Limb (tissue), 2 donors: ENCODE results near the gene USP54.
A peak's percentile ranks its signal among the peaks of the same experiment; 100 is the strongest.
"Not testable (repeated sequence)": the region's sequence is repeated elsewhere in the genome, so short reads cannot be mapped to it uniquely, and the experiment has no call there.

ENCODE experiments used
- DNase-seq, 2 donors: peaks; one replicate each; pipeline ENCODE4 v3.0.0-alpha.2; 2016; ENCODE audit errors: extremely low spot score in 2 of 2

The USP54 gene, protein sequence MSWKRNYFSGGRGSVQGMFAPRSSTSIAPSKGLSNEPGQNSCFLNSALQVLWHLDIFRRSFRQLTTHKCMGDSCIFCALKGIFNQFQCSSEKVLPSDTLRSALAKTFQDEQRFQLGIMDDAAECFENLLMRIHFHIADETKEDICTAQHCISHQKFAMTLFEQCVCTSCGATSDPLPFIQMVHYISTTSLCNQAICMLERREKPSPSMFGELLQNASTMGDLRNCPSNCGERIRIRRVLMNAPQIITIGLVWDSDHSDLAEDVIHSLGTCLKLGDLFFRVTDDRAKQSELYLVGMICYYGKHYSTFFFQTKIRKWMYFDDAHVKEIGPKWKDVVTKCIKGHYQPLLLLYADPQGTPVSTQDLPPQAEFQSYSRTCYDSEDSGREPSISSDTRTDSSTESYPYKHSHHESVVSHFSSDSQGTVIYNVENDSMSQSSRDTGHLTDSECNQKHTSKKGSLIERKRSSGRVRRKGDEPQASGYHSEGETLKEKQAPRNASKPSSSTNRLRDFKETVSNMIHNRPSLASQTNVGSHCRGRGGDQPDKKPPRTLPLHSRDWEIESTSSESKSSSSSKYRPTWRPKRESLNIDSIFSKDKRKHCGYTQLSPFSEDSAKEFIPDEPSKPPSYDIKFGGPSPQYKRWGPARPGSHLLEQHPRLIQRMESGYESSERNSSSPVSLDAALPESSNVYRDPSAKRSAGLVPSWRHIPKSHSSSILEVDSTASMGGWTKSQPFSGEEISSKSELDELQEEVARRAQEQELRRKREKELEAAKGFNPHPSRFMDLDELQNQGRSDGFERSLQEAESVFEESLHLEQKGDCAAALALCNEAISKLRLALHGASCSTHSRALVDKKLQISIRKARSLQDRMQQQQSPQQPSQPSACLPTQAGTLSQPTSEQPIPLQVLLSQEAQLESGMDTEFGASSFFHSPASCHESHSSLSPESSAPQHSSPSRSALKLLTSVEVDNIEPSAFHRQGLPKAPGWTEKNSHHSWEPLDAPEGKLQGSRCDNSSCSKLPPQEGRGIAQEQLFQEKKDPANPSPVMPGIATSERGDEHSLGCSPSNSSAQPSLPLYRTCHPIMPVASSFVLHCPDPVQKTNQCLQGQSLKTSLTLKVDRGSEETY (N-terminal part only)

DNA sequence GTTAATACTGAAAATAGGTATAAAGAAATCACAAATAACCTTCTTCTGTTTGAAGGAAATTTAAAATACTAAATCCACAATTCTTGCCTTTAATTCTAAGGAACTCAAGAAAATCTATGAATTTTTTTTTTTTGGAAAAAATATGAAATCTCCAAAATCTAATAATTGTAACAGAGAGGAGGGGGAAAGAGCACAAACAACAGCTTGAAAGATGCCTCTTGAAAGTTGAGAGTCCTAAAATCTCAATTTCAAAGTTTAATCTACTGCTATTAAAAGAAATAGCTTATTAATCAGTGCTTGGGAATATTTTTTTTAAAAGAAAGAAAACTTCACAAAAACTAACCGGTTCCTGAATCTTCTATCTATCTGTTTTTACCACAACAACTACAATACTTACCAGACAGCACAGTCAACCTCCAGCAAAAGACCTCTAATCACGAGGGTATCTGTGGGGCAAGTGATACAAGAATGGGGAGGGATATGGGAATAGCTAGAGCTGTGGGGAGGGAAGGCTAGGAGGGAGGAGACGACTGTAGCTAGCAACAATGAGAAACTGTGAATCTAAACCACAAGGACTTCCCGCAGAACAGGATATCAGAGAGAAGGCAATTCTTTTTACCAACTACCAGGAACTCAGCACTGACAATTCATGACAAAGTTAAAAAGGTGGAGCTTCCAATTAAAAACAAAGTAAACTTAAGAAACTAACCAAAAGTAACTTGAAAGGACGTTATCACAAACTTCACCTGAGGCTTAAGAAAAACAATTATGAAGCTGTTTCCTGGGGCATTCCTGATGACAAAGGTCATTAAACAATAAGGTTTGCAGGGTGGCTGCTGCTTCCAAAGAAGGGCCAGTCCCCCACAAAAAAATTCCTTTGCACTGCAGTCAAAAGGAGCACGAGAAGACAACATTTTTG, at the start of gene USP54:
TSS of gene USP54 (minus strand) at position 462 of the 919 bp plus-strand sequence. CDS start 15,684 bp downstream, outside the sequence.
- DNase-seq = no peak

DNA sequence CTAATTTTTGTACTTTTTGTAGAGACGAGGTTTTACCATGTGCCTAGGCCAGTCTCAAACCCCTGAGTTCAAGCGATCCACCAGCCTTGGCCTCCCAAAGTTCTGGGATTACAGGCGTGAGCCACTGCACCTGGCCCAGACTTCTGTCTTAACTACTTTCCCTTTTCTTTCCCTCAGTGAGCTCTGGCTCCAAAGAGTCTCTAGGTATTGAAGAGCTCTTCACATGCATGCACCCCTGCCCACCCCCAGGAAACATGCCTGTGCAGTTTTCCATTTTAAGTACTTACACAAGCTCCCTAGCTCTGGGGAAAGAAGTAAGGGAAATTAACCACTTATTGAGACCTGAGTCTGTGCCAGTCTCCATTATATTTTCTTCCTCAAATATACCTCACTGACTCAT, 48.1 kb upstream of the USP54 start:
- DNase-seq = no peak

DNA sequence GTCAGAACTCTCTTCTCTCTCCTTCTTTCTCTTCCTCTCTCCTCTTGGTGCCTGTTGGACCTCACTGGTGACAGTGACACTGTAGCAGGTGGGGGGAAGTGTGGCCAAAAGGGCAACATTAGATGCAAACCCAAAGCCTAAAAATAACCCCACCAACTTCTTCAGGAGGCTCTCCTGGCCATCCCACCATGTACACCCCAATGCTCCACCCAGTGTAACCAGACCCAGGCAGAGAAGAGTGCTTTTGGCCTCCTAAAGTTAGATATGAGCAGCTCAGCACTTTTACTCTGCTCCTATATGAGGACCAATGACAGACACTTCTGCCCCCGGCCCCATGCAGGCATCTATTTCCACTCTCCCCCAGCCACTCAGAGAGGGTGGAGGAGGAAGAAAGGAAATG, 44.6 kb upstream of the USP54 start:
- DNase-seq = no peak

DNA sequence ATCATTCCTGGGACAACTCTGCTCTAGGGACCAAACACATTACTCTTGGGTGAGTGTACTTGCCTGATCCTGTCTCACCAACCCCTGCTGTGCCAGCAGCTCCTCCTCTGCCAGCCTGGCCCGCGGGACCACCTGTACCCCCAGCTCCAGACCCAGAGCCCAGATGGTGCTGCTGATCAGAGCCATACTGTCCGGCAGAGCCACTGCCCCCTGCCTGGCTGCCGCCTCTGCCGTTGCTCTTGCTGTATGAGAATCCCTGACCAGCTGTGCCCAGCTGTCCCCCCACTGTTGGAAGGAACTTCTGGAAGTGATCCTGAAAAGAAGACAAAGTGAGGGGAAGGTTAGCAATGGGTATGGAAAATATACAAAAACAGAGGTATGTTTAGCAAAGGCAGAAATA, 43.3 kb upstream of the USP54 start:
- DNase-seq = no peak

DNA sequence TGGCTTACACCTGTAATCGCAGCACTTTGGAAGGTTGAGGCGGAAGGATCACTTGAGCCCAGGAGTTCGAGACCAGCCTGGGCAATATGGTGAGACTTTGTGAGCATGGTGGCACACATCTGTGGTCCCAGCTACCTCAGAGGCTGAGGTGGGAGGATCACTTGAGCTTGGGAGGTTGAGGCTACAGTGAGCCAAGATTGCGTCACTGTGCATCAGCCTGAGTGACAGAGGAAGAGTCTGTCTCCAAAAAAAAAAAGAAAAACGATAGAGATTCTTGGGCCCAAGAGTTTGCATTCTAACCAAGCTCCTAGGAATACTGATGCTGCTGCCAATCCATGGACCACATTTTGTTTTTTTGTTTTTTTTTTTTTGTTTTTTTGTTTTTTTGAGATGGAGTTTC, 38.0 kb upstream of the USP54 start:
- DNase-seq = no peak

DNA sequence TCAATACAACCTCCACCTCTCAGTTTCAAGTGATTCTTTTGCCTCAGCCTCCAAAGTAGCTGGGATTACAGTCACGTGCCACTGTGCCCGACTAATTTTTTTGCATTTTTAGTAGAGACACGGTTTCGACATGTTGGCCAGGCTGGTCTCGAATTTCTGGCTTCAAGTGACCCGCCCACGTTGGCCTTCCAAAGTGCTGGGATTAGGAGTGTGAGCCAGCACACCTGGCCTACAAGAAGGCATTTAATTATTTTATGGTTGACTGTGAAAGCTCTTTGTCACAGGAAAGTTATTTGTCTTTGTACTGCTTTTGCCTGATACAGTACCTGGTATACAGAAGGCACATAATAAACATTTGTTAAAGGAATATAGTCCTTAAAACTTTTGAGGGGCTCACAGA, 37.3 kb upstream of the USP54 start:
- DNase-seq = no peak

DNA sequence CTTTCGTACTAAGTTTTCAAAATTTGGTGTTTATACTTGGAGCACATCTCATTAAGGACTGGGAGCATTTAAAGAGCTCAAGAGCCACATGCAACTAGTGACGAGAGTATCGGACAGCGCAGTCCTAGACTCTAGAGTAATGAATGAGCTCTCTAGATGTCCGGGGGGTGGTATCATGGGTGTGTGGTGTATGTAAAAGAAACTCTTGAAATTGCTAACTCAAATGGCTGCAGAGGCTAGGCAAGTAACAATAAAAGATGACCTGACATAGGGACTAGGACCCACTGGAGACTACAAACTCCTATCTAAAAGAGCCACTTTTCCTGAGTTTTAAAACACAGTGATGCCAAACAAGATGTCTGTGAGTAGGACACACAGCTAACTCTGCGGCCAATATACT, 36.2 kb upstream of the USP54 start:
- no peak for DNase-seq

DNA sequence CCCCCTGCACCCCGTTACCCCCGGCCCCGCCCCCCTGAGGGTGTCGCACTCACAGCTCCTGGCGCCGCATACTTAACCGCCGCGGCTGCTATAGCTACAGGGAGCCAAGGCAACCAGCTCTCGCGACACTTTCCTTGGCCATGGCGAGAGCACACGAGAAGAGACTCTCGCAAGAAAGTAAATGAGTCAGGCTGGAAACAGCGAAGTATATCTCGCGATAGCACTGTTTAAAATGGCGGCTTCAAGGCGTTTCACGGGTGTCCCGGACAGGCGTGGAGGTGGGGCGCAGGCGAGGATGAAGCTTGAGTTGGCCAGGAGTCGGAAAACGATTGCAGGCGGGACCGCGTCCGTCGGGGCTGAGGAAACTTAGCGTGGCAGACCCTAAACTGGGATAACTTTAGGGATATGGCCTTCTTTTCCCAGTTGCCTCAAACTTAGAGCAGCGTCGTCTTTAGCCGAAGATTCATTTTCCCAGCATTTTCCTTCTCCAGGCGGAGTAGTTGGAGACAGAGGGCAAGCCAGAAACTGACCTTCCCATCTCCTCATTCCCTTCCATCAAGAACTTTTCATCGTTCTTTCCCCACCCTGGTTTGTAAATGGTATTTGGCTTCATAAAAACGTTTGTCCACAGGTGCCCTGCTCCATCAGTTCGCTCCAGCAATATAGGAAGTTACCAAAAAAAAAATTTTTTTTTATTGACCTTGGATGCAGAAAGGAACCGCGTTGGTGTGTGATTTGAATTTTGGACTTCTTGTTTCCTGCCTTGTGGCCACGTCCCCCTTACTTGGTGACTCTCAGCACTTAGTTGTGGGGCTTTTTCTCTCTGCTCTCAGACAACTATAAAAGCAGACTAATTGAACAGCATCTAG, 35.0 kb upstream of the USP54 start:
- DNase-seq = peak; percentile 95 to 98

DNA sequence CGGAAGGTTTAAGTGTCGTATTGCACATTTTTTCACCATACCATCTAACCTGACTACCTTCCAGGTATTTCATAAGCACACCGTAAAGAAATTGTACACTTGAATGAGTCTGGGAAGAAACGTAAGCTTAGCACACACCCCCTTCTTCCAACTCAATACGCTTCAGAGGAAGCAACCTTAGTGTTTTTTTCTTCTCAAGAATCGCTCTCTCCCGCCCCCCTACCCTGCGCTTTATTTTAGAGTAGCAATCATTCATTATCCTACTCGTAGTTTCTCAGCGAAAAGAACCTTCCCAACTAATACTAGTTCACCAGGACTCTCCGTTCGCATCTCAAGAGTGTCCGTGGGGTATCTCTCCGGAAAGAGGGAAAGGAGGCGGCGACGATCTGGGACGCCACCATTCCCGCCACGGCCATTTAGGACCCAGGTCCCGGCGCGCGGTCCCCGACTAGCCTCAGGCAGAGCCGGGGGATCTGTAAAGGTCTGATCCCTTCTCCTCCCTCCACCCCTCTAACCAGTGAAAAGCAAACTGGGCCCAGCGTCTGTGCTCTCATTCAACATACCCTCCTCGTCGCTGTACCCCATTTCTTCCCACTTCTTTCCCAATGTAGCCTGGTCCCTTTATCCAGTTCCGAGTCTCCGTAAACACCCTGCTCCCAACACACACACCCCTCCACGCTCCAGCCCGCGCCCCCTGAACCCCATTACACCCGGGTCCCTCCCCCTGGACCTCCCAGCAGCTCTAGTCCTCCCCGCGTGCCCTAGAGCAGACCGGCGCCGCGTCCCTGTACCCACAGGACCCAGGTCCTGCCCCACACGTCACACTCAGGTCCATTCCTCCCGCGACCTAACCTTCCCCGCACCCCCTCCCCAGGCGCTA, 34.1 kb upstream of the USP54 start:
- DNase-seq = no peak

DNA sequence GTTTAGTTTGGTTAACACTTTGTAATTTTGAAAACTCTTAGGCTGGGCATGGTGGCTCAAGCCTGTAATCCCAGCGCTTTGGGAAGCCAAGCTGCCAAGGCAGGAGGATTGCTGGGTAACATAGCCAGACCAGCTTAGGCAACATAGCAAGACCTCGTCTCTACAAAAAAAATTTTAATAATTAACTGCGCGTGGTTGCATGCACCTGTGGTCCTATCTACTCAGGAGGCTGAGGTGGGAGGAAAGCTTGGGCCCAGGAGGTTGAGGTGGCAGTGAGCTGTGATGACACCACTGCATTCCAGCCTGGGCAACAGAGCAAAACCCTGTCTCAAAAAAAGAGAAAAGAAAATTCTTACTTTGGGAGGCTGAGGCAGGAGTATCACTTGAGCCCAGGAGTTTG, 31.9 kb upstream of the USP54 start:
- DNase-seq = no peak

DNA sequence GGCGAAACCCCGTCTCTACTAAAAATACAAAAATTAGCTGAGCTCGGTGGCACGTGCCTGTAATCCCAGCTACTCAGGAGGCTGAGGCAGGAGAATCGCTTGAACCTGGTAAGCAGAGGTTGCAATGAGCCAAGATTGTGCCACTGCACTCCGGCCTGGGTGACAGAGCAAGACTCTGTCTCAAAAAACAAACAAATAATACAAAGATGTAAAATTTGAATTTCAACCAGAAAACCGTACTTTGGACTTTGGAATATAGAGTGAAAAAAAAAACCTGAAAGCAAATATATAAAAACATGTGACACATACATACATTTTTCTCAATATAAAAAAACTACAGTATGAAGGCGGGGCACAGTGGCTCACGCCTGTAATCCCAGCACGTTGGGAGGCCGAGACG, 29.8 kb upstream of the USP54 start:
- DNase-seq = not testable (repeated sequence)

DNA sequence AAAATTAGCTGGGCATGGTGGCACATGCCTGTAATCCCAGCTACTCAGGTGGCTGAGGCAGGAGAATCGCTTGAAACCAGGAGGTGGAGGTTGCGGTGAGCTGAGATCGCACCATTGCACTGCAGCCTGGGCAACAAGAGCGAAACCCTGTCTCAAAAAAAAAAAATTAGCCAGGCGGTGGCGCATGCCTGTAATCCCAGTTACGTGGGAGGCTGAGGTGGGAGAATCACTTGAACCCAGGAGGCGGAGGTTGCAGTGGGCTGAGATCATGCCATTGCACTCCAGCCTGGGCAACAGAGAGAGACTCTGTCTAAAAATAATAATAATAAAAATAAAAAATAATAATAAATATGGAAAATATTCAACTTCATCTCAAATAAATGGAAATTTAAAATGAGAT, 26.0 kb upstream of the USP54 start:
- DNase-seq = not testable (repeated sequence)

DNA sequence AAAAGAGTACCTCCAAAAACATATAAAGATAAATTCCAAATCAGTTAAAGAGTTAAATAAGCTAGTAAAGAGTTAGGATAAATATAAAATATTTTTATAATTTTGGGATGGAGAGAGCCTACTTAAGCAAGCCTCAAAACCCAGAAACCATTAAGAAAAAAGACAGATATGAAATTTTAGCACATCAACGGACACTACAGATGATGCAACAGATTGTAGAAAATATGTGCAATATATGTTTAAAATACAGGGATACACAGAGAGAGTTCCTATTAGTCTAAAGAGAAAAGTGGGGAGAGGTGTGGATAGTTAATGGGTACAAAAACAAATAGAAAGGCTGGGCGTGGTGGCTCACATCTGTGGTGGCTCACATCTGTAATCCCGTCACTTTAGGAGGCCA, 23.6 kb upstream of the USP54 start:
- no peak for DNase-seq

DNA sequence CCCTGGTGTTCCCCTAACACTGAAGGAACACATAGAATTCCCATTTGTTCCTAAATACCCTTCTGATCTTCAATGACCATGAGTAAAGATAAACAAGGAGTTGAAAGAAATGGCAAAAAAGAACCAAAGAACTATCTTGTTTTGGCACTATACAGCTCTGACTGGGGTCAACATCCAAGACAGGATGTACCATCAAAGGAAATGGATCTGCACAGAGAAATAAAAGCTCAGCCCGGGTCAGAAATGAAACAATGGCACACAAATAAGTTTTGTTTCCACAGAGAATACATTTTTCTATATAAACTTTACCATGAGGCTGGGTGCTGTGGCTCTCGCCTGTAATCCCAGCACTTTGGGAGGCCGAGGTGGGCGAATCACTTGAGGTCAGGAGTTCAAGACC, 18.0 kb upstream of the USP54 start:
- DNase-seq = no peak

DNA sequence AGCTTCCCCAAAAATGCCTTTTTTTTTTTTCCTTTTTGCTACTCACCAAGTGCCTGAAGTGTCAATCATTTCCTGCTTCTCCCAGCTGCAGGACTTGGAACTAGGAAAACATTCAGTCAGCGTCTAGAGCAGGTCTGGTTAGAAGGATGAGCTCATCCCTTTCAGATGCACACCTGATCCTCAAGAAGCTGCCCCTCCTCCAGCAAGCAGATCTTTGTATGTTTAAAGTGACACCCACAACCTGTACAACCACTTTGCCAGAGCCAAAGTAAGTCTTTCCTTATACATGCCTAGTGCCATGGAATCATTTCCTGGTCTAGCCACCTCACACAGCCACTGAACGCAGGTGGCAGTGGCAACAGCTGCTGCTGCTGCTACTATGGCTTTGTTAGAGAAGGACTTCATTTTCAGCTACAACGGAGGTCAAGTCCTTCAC, 10.4 kb upstream of the USP54 start:
- DNase-seq = no peak

DNA sequence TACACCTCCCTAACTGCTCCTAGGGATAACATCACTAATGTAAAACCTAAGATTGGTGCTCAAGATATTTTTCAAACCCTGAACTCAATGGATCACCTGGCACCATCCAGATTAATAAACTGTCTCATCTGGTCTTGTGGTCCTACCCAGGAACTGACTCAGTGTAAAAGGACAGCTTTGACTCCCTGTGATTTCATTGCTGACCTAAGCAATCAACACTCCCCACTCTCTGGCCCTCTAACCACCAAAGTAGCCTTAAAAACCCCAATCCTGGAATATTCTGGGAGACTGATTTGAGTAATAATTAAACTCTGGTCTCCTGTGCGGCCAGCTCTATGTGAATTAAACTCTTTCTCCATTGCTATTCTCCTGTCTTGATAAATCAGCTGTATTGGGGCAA, 6.2 kb upstream of the USP54 start:
- no peak for DNase-seq

DNA sequence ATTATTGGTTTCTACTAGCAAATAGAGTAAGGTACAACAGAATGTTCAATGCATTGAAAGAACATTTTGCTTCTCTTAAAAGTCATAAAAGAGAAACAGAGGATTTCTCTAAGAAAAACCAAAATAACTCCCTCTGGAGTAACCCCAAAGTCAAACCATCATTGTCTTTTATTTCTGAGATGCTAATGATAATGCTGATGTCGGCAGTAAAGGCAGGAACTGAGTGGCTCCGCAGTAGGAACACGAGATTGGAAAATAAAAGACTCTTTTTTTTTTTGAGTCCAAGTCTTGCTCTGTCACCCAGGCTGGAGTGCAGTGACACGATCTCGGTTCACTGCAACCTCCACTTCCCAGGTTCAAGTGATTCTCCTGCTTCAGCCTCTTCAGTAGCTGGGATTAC, 2.7 kb upstream of the USP54 start:
- DNase-seq = no peak

DNA sequence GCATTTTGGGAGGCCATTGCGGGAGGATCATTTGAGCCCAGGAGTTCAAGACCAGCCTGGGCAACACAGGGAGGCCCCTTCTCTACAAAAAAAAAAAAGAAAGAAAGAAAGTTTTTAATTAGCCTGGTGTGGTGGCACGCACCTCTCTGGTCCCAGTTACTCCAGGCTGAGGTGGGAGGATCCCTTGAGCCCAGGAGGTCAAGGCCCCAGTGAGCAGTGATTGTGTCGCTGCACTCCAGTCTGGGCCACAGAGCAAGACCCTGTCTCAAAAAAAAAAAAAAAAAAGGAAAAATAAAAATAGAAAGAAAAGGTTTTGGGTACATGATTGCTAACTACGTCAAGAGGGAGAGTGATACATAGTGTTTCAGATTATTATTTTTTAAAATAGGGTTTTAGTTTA, 2.0 kb upstream of the USP54 start:
- DNase-seq = no peak
